Hepatocyte (in vitro differentiated cells): ENCODE data around the gene OCRL.
A peak's percentile ranks its signal among the peaks of the same experiment; 100 is the strongest.

Source experiments
- CTCF ChIP-seq: fragments of 200-600 bp; sonication (generic); IDR thresholded peaks from 2 replicates; pipeline ENCODE4 v1.5.1; 2016; ENCODE audit warnings: antibody characterized with exemption, mild to moderate bottlenecking; ENCODE audit not compliant: poor library complexity
- EZH2 ChIP-seq: fragments of 200-600 bp; sonication (generic); IDR thresholded peaks from 2 replicates; pipeline ENCODE4 v1.6.1; 2016; ENCODE audit warnings: antibody characterized with exemption, mild to moderate bottlenecking, borderline replicate concordance
- EZH2phosphoT487 ChIP-seq: fragments of 200-600 bp; sonication (generic); IDR thresholded peaks from one replicate; pipeline ENCODE4 v1.6.1; 2018; ENCODE audit warnings: antibody characterized with exemption, mild to moderate bottlenecking, low read depth, moderate library complexity; ENCODE audit not compliant: unreplicated experiment, severe bottlenecking

- TF ChIP-seq CTCF = peak; percentile 70
- TF ChIP-seq EZH2 = no peak
- no peak for TF ChIP-seq EZH2phosphoT487
Observed at GRCh38 chrX:129606918-129607317, 66.9 kb downstream of the OCRL start.
